H9 (cell line): Measurements from ENCODE around the gene CERS4. TPM values are rescaled to one million over a fixed set of nuclear protein-coding genes. Genes with fewer than 3 reads are reported as not detected.

Source experiments
- DNase-seq: peaks from one replicate; pipeline ENCODE4 v3.0.0-alpha.2; 2017
- H2AFZ ChIP-seq: one replicate; pipeline ENCODE4 v1.6.1; 2013; ENCODE audit warnings: mild to moderate bottlenecking, low read length, control low read depth, moderate library complexity
- H2AK5ac ChIP-seq: 2 replicates; pipeline ENCODE4 v1.6.1; 2013; ENCODE audit warnings: low read length, control low read depth, mixed read lengths; ENCODE audit not compliant: insufficient read length
- H2BK120ac ChIP-seq: one replicate; pipeline ENCODE4 v1.6.1; 2013; ENCODE audit warnings: low read depth, mild to moderate bottlenecking, low read length, control low read depth, inconsistent platforms; ENCODE audit not compliant: poor library complexity, severe bottlenecking
- H2BK12ac ChIP-seq: 2 replicates; pipeline ENCODE4 v1.6.1; 2013; ENCODE audit warnings: low read length, control low read depth, mixed read lengths, low read depth; ENCODE audit not compliant: insufficient read length
- H2BK15ac ChIP-seq: 2 replicates; pipeline ENCODE4 v1.6.1; 2013; ENCODE audit warnings: low read depth, low read length, control low read depth
- H2BK20ac ChIP-seq: one replicate; pipeline ENCODE4 v1.6.1; 2013; ENCODE audit warnings: low read depth, mild to moderate bottlenecking, low read length, control low read depth, inconsistent platforms; ENCODE audit not compliant: poor library complexity, severe bottlenecking
- H2BK5ac ChIP-seq: 2 replicates; pipeline ENCODE4 v1.6.1; 2013; ENCODE audit warnings: low read length, control low read depth, mixed read lengths; ENCODE audit not compliant: insufficient read length
- H3K14ac ChIP-seq: 2 replicates; pipeline ENCODE4 v1.6.1; 2013; ENCODE audit warnings: low read length, control low read depth; ENCODE audit not compliant: insufficient read depth
- H3K18ac ChIP-seq: 2 replicates; pipeline ENCODE4 v1.6.1; 2013; ENCODE audit warnings: low read depth, mild to moderate bottlenecking, mixed read lengths, low read length, control low read depth; ENCODE audit not compliant: insufficient read length
- H3K23ac ChIP-seq: 2 replicates; pipeline ENCODE4 v1.6.1; 2013; ENCODE audit warnings: low read length, control low read depth, mixed read lengths, low read depth; ENCODE audit not compliant: insufficient read length
- H3K23me2 ChIP-seq: 2 replicates; pipeline ENCODE4 v1.6.1; 2013; ENCODE audit warnings: low read depth, mild to moderate bottlenecking, mixed read lengths, low read length, control low read depth; ENCODE audit not compliant: insufficient read length, poor library complexity, severe bottlenecking
- H3K27ac ChIP-seq: 2 replicates; pipeline ENCODE4 v1.5.1; 2013; ENCODE audit warnings: low read length, control low read depth, mixed read lengths, low read depth; ENCODE audit not compliant: insufficient read length
- H3K27me3 ChIP-seq: 2 replicates; pipeline ENCODE4 v1.6.1; 2013; ENCODE audit warnings: low read length, control low read depth, inconsistent platforms; ENCODE audit not compliant: insufficient read depth
- H3K4ac ChIP-seq: 2 replicates; pipeline ENCODE4 v1.6.1; 2013; ENCODE audit warnings: low read depth, mild to moderate bottlenecking, control low read depth, inconsistent platforms, low read length, moderate library complexity
- H3K4me1 ChIP-seq: 2 replicates; pipeline ENCODE4 v1.6.1; 2013; ENCODE audit warnings: low read length, control low read depth, inconsistent platforms; ENCODE audit not compliant: insufficient read depth
- H3K4me2 ChIP-seq: 2 replicates; pipeline ENCODE4 v1.6.1; 2013; ENCODE audit warnings: low read length, control low read depth, mixed read lengths; ENCODE audit not compliant: insufficient read length, insufficient read depth
- H3K56ac ChIP-seq: 2 replicates; pipeline ENCODE4 v1.6.1; 2013; ENCODE audit warnings: low read depth, mild to moderate bottlenecking, mixed read lengths, low read length, control low read depth; ENCODE audit not compliant: insufficient read length
- H3K79me1 ChIP-seq: 2 replicates; pipeline ENCODE4 v1.6.1; 2013; ENCODE audit warnings: low read depth, mild to moderate bottlenecking, moderate library complexity, low read length, control low read depth, inconsistent platforms; ENCODE audit not compliant: insufficient read depth, poor library complexity, severe bottlenecking
- H3K79me2 ChIP-seq: 2 replicates; pipeline ENCODE4 v1.6.1; 2013; ENCODE audit warnings: low read length, control low read depth, inconsistent platforms; ENCODE audit not compliant: insufficient read depth
- H3K9ac ChIP-seq: 2 replicates; pipeline ENCODE4 v1.6.1; 2013; ENCODE audit warnings: low read length, control low read depth, mixed read lengths; ENCODE audit not compliant: insufficient read length; ENCODE audit errors: extremely low read depth
- H3K9me3 ChIP-seq: one replicate; pipeline ENCODE4 v1.6.1; 2013; ENCODE audit warnings: low read depth, low read length, inconsistent platforms; ENCODE audit not compliant: control insufficient read depth
- H3T11ph ChIP-seq: one replicate; pipeline ENCODE4 v1.6.1; 2013; ENCODE audit warnings: mild to moderate bottlenecking, low read length, control low read depth, inconsistent platforms
- H4K20me1 ChIP-seq: one replicate; pipeline ENCODE4 v1.6.1; 2013; ENCODE audit not compliant: control insufficient read depth, insufficient read length, insufficient read depth
- H4K5ac ChIP-seq: 2 replicates; pipeline ENCODE4 v1.6.1; 2013; ENCODE audit warnings: low read depth, mild to moderate bottlenecking, mixed read lengths, low read length, control low read depth; ENCODE audit not compliant: insufficient read length
- H4K8ac ChIP-seq: replicated peaks from 2 replicates; pipeline ENCODE4 v1.6.1; 2013; ENCODE audit warnings: low read length, control low read depth, mixed read lengths, low read depth; ENCODE audit not compliant: insufficient read length
- H4K91ac ChIP-seq: 2 replicates; pipeline ENCODE4 v1.6.1; 2013; ENCODE audit warnings: low read depth, mild to moderate bottlenecking, moderate library complexity, mixed read lengths, low read length, control low read depth; ENCODE audit not compliant: insufficient read length
- H3K27ac Mint-ChIP-seq, 3 experiments: 2 replicates in 2 of 3; 3 replicates in 1 of 3; pipeline ENCODE4 v1.8.0; 2020 to 2021; ENCODE audit warnings: mixed read lengths in 3 of 3, mild to moderate bottlenecking in 1 of 3, moderate library complexity in 1 of 3
- H3K27me3 Mint-ChIP-seq: 2 replicates; pipeline ENCODE4 v1.8.0; 2021; ENCODE audit warnings: low read depth, mild to moderate bottlenecking, moderate library complexity, mixed read lengths
- H3K36me3 Mint-ChIP-seq, 3 experiments: 2 replicates in 2 of 3; 3 replicates in 1 of 3; pipeline ENCODE4 v1.8.0; 2020 to 2021; ENCODE audit warnings: low read depth in 3 of 3, mixed read lengths in 3 of 3; ENCODE audit not compliant: insufficient read depth in 1 of 3
- H3K4me1 Mint-ChIP-seq, 2 experiments: 2 replicates each; pipeline ENCODE4 v1.8.0; 2020; ENCODE audit warnings: mixed read lengths in 2 of 2
- H3K4me3 Mint-ChIP-seq, 2 experiments: 2 replicates in 1 of 2; 3 replicates in 1 of 2; pipeline ENCODE4 v1.8.0; 2020 to 2021; ENCODE audit warnings: mild to moderate bottlenecking in 2 of 2, mixed read lengths in 2 of 2, moderate library complexity in 1 of 2
- H3K9me3 Mint-ChIP-seq, 2 experiments: 2 replicates in 1 of 2; 3 replicates in 1 of 2; pipeline ENCODE4 v1.8.0; 2020; ENCODE audit warnings: mild to moderate bottlenecking in 2 of 2, mixed read lengths in 2 of 2, moderate library complexity in 1 of 2
- WGBS: extraction: QIAGEN DNeasy Blood & Tissue Kit; methylation state at CpG from one replicate; pipeline ENCODE4 v1.1.7; 2013; ENCODE audit warnings: missing lambda C conversion rate, low lambda C conversion rate, mixed read lengths; ENCODE audit not compliant: insufficient read length; ENCODE audit errors: extremely low coverage; 5-methylcytosine and 5-hydroxymethylcytosine counted together
- total RNA-seq: library from RNA; stranded (reverse); gene quantifications from 2 replicates; pipeline ENCODE4 v1.2.1, GENCODE V29; 2021
- TF ChIP-seq, protein P1 (sequence below): fragments of 200-600 bp; sonication (generic); conservative IDR thresholded peaks from 3 replicates; pipeline ENCODE4 v1.8.0; 2021; ENCODE audit warnings: antibody characterized with exemption, mild to moderate bottlenecking

CERS4 gene
- total RNA-seq, 1 experiment from 2014 or later = 62.6 TPM

- Mint-ChIP-seq H3K27ac (no peak overlapping the region), H3K4me1 (peaks cover 19 to 25% of the 10 kb centered on the region in 2 experiments), H3K27me3 (0 out of 2 replicates have a peak, but pooled peaks cover 2% of the 10 kb centered on the region), H3K4me3 (no peak overlapping the region), H3K9me3 (peaks cover 6 to 15% of the 10 kb centered on the region in 2 experiments; a peak in 4 of 5 replicates), H3K36me3 (peaks cover 35 to 46% (median 44%) of the 10 kb centered on the region in 3 experiments)
- Histone ChIP-seq H2AFZ (no peak overlapping the region), H2AK5ac (no peak overlapping the region), H3K4ac (no peak overlapping the region), H3K9me3 (peaks cover 5% of the 10 kb centered on the region), H2BK15ac (no peak overlapping the region), H2BK120ac (no peak overlapping the region), H3K27ac (no peak overlapping the region), H3K27me3 (no peaks in the 10 kb centered on the region), H4K8ac (no peak overlapping the region), H3K4me1 (peaks cover 9% of the 10 kb centered on the region; the same call in 1 of the 2 replicates), H2BK5ac (no peak overlapping the region), H3K23ac (no peak overlapping the region), H3K14ac (no peak overlapping the region), H3K23me2 (no peaks in the 10 kb centered on the region), H4K5ac (no peak overlapping the region), H3K79me2 (peaks cover under 1% of the 10 kb centered on the region; the same call in 1 of the 2 replicates), H2BK20ac (no peak overlapping the region), H3T11ph (no peak overlapping the region), H2BK12ac (no peak overlapping the region), H3K79me1 (no peaks in the 10 kb centered on the region), H3K56ac (no peak overlapping the region), H3K18ac (no peak overlapping the region), H4K20me1 (no peaks in the 10 kb centered on the region), H4K91ac (no peak overlapping the region), H3K4me2 (no peak overlapping the region), H3K9ac (no peak overlapping the region)
- WGBS = no CpG with 5 or more reads among the region's 3 CpGs
- TF ChIP-seq, protein P1, sequence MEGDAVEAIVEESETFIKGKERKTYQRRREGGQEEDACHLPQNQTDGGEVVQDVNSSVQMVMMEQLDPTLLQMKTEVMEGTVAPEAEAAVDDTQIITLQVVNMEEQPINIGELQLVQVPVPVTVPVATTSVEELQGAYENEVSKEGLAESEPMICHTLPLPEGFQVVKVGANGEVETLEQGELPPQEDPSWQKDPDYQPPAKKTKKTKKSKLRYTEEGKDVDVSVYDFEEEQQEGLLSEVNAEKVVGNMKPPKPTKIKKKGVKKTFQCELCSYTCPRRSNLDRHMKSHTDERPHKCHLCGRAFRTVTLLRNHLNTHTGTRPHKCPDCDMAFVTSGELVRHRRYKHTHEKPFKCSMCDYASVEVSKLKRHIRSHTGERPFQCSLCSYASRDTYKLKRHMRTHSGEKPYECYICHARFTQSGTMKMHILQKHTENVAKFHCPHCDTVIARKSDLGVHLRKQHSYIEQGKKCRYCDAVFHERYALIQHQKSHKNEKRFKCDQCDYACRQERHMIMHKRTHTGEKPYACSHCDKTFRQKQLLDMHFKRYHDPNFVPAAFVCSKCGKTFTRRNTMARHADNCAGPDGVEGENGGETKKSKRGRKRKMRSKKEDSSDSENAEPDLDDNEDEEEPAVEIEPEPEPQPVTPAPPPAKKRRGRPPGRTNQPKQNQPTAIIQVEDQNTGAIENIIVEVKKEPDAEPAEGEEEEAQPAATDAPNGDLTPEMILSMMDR = no peak
- no peak for DNase-seq
Observed at GRCh38 chr19:8243146-8243545, 34.0 kb downstream of the CERS4 start.
